OCI-LY3 (cell line): ENCODE data around the gene ESPNL.

ENCODE experiments used
- H2AFZ ChIP-seq: fragments of 200-600, 300-600 bp; shearing (Covaris generic); 2 replicates; pipeline ENCODE4 v1.6.0; 2014; ENCODE audit warnings: antibody characterized with exemption, low read depth, low read length
- H3K27ac ChIP-seq: fragments of 200-600, 300-600 bp; sonication (generic); 2 replicates; pipeline ENCODE4 v1.5.1; 2014; ENCODE audit warnings: mild to moderate bottlenecking, low read length, moderate library complexity, mixed read lengths
- H3K27me3 ChIP-seq: fragments of 200-600, 300-600 bp; sonication (generic); 2 replicates; pipeline ENCODE4 v1.6.1; 2014; ENCODE audit warnings: low read depth, low read length, mixed read lengths
- H3K36me3 ChIP-seq: fragments of 200-600, 300-600 bp; sonication (generic); replicated peaks from 2 replicates; pipeline ENCODE3; 2014; ENCODE audit warnings: low read depth, low read length, mixed read lengths
- H3K4me1 ChIP-seq: fragments of 300-600, 200-600 bp; sonication (generic); 2 replicates; pipeline ENCODE4 v1.6.1; 2014; ENCODE audit warnings: low read length, mixed read lengths
- H3K4me2 ChIP-seq: fragments of 200-600, 300-600 bp; sonication (generic); 2 replicates; pipeline ENCODE4 v1.6.1; 2014; ENCODE audit warnings: low read length, mixed read lengths
- H3K4me3 ChIP-seq: fragments of 300-600, 200-600 bp; sonication (generic); 2 replicates; pipeline ENCODE4 v1.5.1; 2014; ENCODE audit warnings: antibody characterized with exemption, mild to moderate bottlenecking, low read length, moderate library complexity
- H3K79me2 ChIP-seq: fragments of 300-600, 200-600 bp; shearing (Covaris generic); 2 replicates; pipeline ENCODE4 v1.6.1; 2014; ENCODE audit warnings: mild to moderate bottlenecking, low read length, mixed read lengths
- H3K9ac ChIP-seq: fragments of 300-600, 200-600 bp; shearing (Covaris generic); 2 replicates; pipeline ENCODE4 v1.6.0; 2014; ENCODE audit warnings: mild to moderate bottlenecking, low read length, moderate library complexity
- H3K9me3 ChIP-seq: fragments of 200-600, 300-600 bp; shearing (Covaris generic); 2 replicates; pipeline ENCODE4 v1.6.1; 2014; ENCODE audit warnings: low read length, mixed read lengths; ENCODE audit not compliant: insufficient read depth
- H4K20me1 ChIP-seq: fragments of 200-600, 300-600 bp; sonication (generic); 2 replicates; pipeline ENCODE4 v1.6.1; 2016; ENCODE audit warnings: low read length, mixed read lengths; ENCODE audit not compliant: insufficient read depth
- EZH2phosphoT487 ChIP-seq: fragments of 200-600 bp; shearing (Covaris generic); IDR thresholded peaks from 2 replicates; pipeline ENCODE4 v1.6.1; 2018; ENCODE audit warnings: antibody characterized with exemption, mixed run types, low read depth
- TF ChIP-seq, protein P1 (sequence below): fragments of 200-600, 300-600 bp; sonication (generic); IDR thresholded peaks from 2 replicates; pipeline ENCODE4 v1.5.1; 2014; ENCODE audit warnings: antibody characterized with exemption, low read length, low read depth

ESPNL gene

DNA sequence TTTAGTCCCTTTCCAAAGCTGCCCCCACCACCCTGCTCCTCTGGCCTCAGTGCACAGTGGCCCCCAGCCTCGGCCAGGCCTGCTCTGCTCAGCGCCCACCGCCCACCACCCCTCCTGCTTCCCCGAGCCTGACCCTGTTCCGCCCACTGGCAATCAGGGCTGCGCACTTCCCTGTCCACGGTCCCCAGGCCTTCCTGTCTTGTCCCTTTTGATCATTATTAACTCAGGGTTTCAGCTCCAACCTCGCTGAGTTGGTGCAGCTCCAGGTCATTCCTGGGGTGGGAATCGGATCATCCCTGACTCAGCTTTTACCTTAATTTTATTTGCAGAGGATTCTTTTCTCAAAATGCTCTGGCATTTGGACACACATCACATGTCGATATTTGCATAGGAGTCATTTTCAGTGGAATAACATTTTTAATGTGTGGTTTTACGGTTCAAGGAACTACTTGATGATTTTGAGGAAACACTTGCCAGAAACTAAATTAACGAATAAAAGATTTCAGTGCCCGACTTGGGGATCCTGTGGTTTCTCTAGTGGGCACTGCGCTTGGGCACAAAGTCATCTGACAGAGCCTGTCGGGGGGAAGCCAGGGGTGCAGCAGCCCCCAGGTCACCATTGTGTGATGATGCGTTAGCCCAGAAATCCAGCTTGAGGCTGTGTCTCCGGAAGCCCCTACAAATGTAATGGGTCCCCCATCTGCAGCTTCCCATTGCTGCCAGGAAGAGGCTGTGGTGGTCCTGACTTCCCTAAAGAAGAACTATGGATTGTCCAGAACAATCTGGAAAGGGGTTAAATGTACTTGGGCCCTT, 1.0 kb upstream of the ESPNL start:
- Histone ChIP-seq H2AFZ (no peak overlapping the region), H3K4me3 (peak overlapping the region; percentile 52), H3K36me3 (no peaks in the 10 kb centered on the region), H3K27ac (no peak overlapping the region), H3K27me3 (no peaks in the 10 kb centered on the region), H3K4me2 (peak overlapping the region; percentile 62), H4K20me1 (no peaks in the 10 kb centered on the region), H3K4me1 (peaks cover 12% of the 10 kb centered on the region), H3K9ac (peak overlapping the region; percentile 9; the same call in 1 of the 2 replicates), H3K79me2 (no peaks in the 10 kb centered on the region), H3K9me3 (no peaks in the 10 kb centered on the region)
- no peak for TF ChIP-seq EZH2phosphoT487
- TF ChIP-seq, protein P1, sequence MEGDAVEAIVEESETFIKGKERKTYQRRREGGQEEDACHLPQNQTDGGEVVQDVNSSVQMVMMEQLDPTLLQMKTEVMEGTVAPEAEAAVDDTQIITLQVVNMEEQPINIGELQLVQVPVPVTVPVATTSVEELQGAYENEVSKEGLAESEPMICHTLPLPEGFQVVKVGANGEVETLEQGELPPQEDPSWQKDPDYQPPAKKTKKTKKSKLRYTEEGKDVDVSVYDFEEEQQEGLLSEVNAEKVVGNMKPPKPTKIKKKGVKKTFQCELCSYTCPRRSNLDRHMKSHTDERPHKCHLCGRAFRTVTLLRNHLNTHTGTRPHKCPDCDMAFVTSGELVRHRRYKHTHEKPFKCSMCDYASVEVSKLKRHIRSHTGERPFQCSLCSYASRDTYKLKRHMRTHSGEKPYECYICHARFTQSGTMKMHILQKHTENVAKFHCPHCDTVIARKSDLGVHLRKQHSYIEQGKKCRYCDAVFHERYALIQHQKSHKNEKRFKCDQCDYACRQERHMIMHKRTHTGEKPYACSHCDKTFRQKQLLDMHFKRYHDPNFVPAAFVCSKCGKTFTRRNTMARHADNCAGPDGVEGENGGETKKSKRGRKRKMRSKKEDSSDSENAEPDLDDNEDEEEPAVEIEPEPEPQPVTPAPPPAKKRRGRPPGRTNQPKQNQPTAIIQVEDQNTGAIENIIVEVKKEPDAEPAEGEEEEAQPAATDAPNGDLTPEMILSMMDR: no peak

DNA sequence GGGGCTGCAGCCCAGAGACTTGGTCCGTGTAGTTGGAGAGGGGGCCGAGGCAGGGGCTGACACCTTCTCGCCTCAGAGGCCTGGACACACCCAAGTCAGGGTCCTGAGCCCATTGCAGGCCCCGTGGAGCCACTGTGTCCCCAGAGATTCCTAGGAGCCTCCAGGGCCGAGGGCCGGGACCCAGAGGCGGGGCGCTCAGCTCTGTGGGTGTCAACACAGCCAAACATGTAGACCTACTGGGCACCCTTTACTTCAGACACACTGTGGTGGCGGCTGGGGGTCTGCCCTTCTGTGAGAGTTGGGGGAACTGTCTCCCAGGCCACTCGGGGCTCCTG, 459 bp upstream of the ESPNL start:
- Histone ChIP-seq H3K79me2 (no peaks in the 10 kb centered on the region), H3K9me3 (no peaks in the 10 kb centered on the region), H3K4me3 (no peak overlapping the region), H3K4me2 (peak overlapping the region; percentile 62), H3K27ac (no peak overlapping the region), H3K4me1 (peaks cover 12% of the 10 kb centered on the region), H3K27me3 (no peaks in the 10 kb centered on the region), H4K20me1 (no peaks in the 10 kb centered on the region), H3K9ac (no peak overlapping the region), H3K36me3 (no peaks in the 10 kb centered on the region), H2AFZ (no peak overlapping the region)
- no peak for TF ChIP-seq EZH2phosphoT487
- TF ChIP-seq, protein P1: no peak

DNA sequence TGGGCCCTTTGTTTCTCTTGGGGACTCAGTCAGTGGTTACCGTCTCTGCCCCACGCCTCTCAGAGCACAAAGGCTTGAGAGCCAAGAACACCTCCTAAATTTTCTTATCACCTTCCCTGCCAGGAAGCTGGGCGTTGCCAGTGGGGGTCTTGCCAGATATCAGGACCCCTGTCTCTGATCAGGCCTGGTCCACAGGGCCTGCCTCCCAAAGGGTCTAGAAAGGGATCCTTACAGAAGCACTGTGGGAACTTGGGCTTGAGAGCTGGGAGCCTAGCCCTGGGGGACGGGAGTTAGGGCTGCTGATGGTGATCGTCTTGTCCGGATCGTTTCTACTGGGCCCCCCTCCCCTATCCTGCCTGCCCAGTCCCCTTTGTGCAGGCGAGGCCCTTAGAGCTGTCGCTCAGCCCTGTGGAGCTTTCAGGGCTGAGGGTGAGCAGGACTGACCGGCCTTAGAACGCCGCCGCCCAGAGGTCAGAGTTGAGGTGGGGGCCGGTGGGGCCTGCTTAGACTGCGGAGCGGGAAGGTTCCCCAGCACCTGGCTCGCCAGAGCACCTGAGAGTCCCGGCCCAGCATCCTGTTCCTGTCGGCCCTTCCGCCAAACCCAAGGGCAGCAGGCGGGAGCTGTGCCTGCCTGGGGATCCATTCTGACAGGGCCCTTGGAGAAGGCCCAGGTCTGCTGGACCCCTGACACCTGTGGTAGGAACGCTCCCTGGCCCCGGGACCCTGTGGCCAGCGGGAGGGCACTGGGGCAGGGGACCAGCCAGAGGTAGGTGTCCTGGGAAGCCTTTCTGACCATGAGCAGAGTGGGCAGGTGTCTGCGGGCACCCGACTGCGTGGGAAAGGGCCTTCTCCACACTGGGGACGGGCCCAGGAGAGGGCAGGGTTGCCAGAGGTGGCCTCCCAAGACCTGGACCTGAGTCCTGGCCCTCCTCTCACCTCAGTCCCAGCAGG, 956 bp downstream of the ESPNL start:
- Histone ChIP-seq H3K9ac (no peak overlapping the region), H2AFZ (no peak overlapping the region), H3K27ac (no peak overlapping the region), H3K79me2 (no peaks in the 10 kb centered on the region), H3K4me3 (no peak overlapping the region), H3K27me3 (no peaks in the 10 kb centered on the region), H3K4me2 (no peak overlapping the region), H3K36me3 (no peaks in the 10 kb centered on the region), H3K4me1 (peaks cover 12% of the 10 kb centered on the region), H3K9me3 (no peaks in the 10 kb centered on the region), H4K20me1 (no peaks in the 10 kb centered on the region)
- TF ChIP-seq, protein P1: no peak
- TF ChIP-seq EZH2phosphoT487: no peak
